Stimulated activated CD4-positive, alpha-beta T cell treated with anti-CD3 and anti-CD28 coated beads, Interleukin-12 subunit alpha, Interleukin-12 subunit beta, amount 100 ng/mL, for 48 hours (primary cell): ENCODE results near the gene PDZD8.

ENCODE experiments used
- DNase-seq, 3 donors: peaks; one replicate each; pipeline ENCODE4 v3.0.0-alpha.2; 2020; ENCODE audit warnings: low read depth in 2 of 3, low spot score in 1 of 3

Gene PDZD8, protein sequence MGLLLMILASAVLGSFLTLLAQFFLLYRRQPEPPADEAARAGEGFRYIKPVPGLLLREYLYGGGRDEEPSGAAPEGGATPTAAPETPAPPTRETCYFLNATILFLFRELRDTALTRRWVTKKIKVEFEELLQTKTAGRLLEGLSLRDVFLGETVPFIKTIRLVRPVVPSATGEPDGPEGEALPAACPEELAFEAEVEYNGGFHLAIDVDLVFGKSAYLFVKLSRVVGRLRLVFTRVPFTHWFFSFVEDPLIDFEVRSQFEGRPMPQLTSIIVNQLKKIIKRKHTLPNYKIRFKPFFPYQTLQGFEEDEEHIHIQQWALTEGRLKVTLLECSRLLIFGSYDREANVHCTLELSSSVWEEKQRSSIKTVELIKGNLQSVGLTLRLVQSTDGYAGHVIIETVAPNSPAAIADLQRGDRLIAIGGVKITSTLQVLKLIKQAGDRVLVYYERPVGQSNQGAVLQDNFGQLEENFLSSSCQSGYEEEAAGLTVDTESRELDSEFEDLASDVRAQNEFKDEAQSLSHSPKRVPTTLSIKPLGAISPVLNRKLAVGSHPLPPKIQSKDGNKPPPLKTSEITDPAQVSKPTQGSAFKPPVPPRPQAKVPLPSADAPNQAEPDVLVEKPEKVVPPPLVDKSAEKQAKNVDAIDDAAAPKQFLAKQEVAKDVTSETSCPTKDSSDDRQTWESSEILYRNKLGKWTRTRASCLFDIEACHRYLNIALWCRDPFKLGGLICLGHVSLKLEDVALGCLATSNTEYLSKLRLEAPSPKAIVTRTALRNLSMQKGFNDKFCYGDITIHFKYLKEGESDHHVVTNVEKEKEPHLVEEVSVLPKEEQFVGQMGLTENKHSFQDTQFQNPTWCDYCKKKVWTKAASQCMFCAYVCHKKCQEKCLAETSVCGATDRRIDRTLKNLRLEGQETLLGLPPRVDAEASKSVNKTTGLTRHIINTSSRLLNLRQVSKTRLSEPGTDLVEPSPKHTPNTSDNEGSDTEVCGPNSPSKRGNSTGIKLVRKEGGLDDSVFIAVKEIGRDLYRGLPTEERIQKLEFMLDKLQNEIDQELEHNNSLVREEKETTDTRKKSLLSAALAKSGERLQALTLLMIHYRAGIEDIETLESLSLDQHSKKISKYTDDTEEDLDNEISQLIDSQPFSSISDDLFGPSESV

GRCh38 chr10:117375360-117376178 is at the start of gene PDZD8:
Gene PDZD8 (minus strand): TSS chr10:117375440. CDS start chr10:117375227, 213 bp downstream.
- DNase-seq, result peak; percentile 75 to 90 (median 81)

DNA sequence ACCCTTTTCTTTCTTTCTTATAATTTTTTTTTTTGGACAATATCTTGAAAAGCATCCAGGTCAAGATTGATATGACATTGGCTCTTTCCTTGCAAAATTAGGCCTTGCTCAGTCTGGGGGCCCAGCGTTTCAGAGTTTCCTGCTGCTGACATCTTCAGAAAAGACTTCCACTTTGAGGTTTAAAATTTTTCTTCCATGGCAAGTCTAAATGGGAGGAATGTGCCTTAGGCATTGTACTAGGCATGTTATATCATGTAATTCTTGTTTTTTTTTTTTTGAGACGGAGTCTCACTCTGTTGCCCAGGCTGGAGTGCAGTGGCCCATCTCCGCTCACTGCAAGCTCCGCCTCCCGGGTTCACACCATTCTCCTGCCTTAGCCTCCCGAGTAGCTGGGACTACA is 48.9 kb upstream of the PDZD8 start:
- DNase-seq, result no peak

DNA sequence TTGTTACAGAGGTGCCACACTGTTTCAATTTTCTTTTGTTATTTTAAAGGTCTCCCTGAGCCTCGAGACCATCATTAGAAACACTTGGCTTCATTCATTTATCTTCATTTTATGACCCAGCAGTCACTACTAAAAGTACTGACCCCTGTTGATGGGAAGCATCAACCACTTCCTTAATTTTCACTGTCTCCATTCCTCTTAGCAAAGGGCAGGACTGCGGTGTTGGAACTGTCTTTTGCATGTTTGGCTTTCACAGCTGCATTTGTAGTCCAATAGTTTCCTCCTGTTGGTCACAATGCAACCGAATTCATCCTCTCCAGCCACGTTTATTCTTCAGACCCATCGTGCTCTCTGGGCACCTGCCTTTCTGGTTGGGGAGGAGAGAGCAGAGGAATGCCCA is 46.7 kb upstream of the PDZD8 start:
- DNase-seq, result no peak

DNA sequence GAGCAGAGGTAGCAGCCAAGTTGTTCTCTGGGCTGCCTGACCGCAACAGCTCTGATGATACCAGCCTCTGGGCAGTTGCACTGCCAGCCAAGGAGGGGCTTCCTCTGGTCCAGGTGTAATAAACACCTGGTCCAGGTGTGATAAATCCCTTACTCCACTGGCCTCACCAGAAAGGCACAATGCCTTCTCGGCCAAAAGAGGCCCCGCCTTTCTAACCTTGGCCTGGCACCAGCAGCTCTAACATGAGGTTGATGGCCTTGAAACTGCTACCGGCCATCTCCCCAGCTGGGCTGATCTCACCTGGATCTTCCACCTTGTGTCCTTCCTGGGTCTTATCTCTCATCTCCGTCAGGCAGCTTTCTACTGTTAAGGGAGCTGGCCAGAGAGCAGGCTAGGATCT is 45.5 kb upstream of the PDZD8 start:
- DNase-seq, result no peak

DNA sequence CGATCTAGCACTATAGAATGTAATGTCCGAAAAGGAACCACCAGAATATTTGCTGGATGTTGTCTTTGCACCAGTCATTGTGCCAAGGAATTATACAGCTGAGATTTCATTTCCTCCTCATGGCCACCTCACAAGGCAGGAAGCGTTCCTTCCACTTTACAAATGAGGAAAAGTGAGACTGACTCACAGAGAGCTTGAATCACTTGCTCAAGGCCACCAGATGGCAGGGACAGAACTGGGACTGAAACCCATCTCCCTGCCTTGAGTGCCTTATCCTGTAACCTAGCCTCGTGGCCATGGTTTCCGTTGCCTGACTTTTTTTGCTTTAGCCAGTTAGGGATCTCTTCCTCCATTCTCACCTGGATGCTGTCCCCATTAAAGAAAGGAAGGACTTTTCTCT is 44.7 kb upstream of the PDZD8 start:
- DNase-seq, result no peak

DNA sequence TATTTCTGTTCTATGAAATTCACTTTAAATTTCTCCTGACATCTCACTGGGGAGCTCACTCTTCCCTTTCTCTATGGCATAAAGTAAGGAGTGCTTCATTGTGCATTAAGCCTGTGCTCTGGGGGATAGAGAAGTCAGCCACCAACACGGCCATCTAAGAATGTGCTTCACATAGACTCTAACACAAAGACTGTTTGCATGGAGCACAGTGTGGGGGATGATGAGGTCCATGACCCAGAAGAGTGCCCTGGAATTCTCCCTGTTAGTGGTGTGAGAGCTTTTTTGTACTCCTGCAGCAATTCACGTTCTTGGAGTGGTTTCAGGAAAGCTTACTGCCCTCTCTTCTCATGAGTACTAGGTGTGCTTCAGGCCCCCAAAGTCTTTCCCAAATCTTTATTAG is 43.9 kb upstream of the PDZD8 start:
- no peak for DNase-seq

DNA sequence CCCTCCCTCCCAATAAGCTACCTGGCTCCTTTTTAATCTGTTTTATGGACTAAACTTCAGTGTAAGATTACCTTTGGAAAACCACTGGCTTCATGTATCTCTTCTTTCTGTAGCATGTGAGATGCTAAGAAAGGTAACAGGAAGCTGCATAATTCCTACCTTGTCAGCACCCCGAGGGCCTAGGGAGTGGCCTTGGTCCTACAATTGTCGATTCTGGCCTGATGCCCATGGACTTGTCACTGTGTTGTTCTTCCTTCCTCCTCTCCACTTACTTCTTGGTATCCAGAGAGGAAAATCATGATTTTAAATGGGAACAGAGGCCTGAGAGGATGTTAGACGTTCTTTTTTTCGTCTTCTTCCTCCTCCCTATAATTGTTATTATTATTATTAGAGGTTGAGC is 42.9 kb upstream of the PDZD8 start:
- DNase-seq, result no peak

DNA sequence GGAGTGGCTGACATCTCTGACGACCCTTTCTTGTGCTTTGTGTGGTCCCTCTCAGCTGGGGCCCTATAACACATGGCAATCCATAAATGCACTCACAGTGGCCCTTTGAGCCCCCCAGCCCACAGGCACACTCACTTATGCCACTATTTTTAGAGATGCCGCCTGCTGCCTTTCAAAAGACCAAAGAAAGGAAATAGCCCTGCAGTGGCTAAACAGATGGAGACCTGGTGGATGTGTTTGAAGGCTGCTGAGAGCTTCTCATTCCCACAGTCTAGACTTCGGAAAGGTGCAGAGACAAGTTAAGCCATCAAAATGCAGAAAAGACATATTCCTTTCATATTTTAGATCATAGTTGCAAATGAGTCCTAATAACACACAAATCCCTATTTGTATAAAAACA is 42.0 kb upstream of the PDZD8 start:
- no peak for DNase-seq

GRCh38 chr10:117413928-117414618 is 38.8 kb upstream of the PDZD8 start:
- DNase-seq, result no peak

- DNase-seq, result no peak
Measured at GRCh38 chr10:117412469-117413010, 37.3 kb upstream of the PDZD8 start.

- no peak for DNase-seq
Measured at GRCh38 chr10:117411479-117412399, 36.5 kb upstream of the PDZD8 start.

- no peak for DNase-seq
Measured at GRCh38 chr10:117410557-117410956, 35.3 kb upstream of the PDZD8 start.

GRCh38 chr10:117409549-117410305 is 34.5 kb upstream of the PDZD8 start:
- DNase-seq, result no peak

GRCh38 chr10:117408436-117409384 is 33.5 kb upstream of the PDZD8 start:
- no peak for DNase-seq

DNA sequence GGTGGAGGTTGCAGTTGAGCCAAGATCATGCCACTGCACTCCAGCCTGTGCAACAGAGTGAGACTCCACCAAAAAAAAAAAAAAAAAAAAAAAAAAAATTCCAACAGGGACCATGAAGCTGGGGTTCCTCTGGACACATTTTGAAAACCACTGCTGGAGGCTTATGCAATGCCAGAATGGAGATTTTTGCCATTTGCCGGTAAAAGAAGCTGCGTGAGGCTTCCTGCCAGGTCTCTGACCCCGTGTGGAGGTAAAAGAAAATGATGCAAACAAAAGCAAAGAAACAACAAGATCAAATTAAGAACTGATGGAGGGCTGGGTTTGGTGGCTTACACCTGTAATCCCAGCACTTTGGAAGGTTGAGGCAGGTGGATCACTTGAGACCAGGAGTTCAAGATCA is 30.5 kb upstream of the PDZD8 start:
- no peak for DNase-seq

- DNase-seq, result no peak
Measured at GRCh38 chr10:117400329-117400728, 25.1 kb upstream of the PDZD8 start.
